Activated B cell treated with CpG ODN at 0.5 μM for 24 hours (primary cell): ENCODE results near the gene TAOK2. TPM values are rescaled to one million over a fixed set of nuclear protein-coding genes. Genes with fewer than 3 reads are reported as not detected.

Experiments
- ATAC-seq: fragments of 200-7000 bp; cut with Tn5 transposase; one replicate; pipeline ENCODE4 v1.10.0; 2021; ENCODE audit warnings: low read depth, mild to moderate bottlenecking, moderate library complexity
- CTCF ChIA-PET: fragments of 350-600 bp; sonication (Branson Sonifier 250); formaldehyde crosslinking; loops from one replicate; lab custom pipeline; 2021; ENCODE audit warnings: antibody characterized with exemption; lab: Charles Lee
- POLR2A ChIA-PET: fragments of 350-600 bp; sonication (Branson Sonifier 250); formaldehyde crosslinking; loops from one replicate; lab custom pipeline; 2021; ENCODE audit warnings: antibody characterized with exemption; lab: Charles Lee
- DNase-seq: peaks from one replicate; pipeline ENCODE4 v3.0.0; 2022
- H3K27ac Mint-ChIP-seq: one replicate; pipeline ENCODE4 v1.8.0; 2020; ENCODE audit warnings: mixed read lengths
- H3K27me3 Mint-ChIP-seq: one replicate; pipeline ENCODE4 v1.8.0; 2021; ENCODE audit warnings: mixed read lengths
- H3K36me3 Mint-ChIP-seq: one replicate; pipeline ENCODE4 v1.8.0; 2021; ENCODE audit warnings: low read depth, mixed read lengths
- H3K4me1 Mint-ChIP-seq: one replicate; pipeline ENCODE4 v1.8.0; 2021; ENCODE audit warnings: mixed read lengths
- H3K4me3 Mint-ChIP-seq: one replicate; pipeline ENCODE4 v1.8.0; 2020; ENCODE audit warnings: mild to moderate bottlenecking, mixed read lengths
- H3K9me3 Mint-ChIP-seq: one replicate; pipeline ENCODE4 v1.8.0; 2020; ENCODE audit warnings: mixed read lengths
- CTCF ChIP-seq: fragments of 200-600 bp; IDR thresholded peaks from one replicate; pipeline ENCODE4 v1.8.0; 2022; ENCODE audit warnings: antibody characterized with exemption, mild to moderate bottlenecking
- intact Hi-C: fragments of 100-400 bp; cut with micrococcal nuclease; formaldehyde crosslinking; loops from one replicate; pipeline ENCODE4 v1.15.1; 2024
- total RNA-seq: library from RNA; stranded (reverse); gene quantifications from 2 replicates; pipeline ENCODE4 v1.2.3, GENCODE V29; 2022

Gene TAOK2
- total RNA-seq, 1 donor from 2014 or later: 36.1 TPM

GRCh38 chr16:30024451-30024850 lies 50.8 kb downstream of the TAOK2 start:
- ChIA-PET POLR2A (no interaction called here), CTCF (no interaction called here)
- TF ChIP-seq CTCF: no peak
- H3K4me1 Mint-ChIP-seq: peaks cover 11% of the 10 kb centered on the region
- H3K4me3 Mint-ChIP-seq: no peak overlapping the region
- no peak overlapping the region for H3K27ac Mint-ChIP-seq
- ATAC-seq (no peak), DNase-seq (no peak)
- H3K36me3 Mint-ChIP-seq: no peaks in the 10 kb centered on the region
- intact Hi-C loops: no loop called here
- no peaks in the 10 kb centered on the region for H3K9me3 Mint-ChIP-seq
- H3K27me3 Mint-ChIP-seq: peaks cover 29% of the 10 kb centered on the region

GRCh38 chr16:30025156-30025555 lies 51.5 kb downstream of the TAOK2 start:
- ATAC-seq (no peak), DNase-seq (no peak)
- intact Hi-C loops: no loop called here
- Mint-ChIP-seq H3K4me1 (peaks cover 15% of the 10 kb centered on the region), H3K4me3 (no peak overlapping the region), H3K36me3 (no peaks in the 10 kb centered on the region), H3K27me3 (peaks cover 36% of the 10 kb centered on the region), H3K9me3 (no peaks in the 10 kb centered on the region), H3K27ac (no peak overlapping the region)
- TF ChIP-seq CTCF: no peak
- ChIA-PET CTCF (no interaction called here), POLR2A (no interaction called here)

- ATAC-seq (no peak), DNase-seq (no peak)
- no peak for TF ChIP-seq CTCF
- ChIA-PET POLR2A (no interaction called here), CTCF (no interaction called here)
- H3K4me3 Mint-ChIP-seq: no peak overlapping the region
- no peaks in the 10 kb centered on the region for H3K36me3 Mint-ChIP-seq
- intact Hi-C loops: no loop called here
- H3K27me3 Mint-ChIP-seq: peaks cover 38% of the 10 kb centered on the region
- no peaks in the 10 kb centered on the region for H3K9me3 Mint-ChIP-seq
- no peak overlapping the region for H3K27ac Mint-ChIP-seq
- H3K4me1 Mint-ChIP-seq: peaks cover 15% of the 10 kb centered on the region
Measured at GRCh38 chr16:30025574-30025973, 51.9 kb downstream of the TAOK2 start.

- ChIA-PET CTCF (no interaction called here), POLR2A (no interaction called here)
- no peaks in the 10 kb centered on the region for H3K9me3 Mint-ChIP-seq
- intact Hi-C loops: no loop called here
- no peaks in the 10 kb centered on the region for H3K36me3 Mint-ChIP-seq
- no peak overlapping the region for H3K27ac Mint-ChIP-seq
- ATAC-seq (no peak), DNase-seq (no peak)
- peaks cover 6% of the 10 kb centered on the region for H3K4me1 Mint-ChIP-seq
- TF ChIP-seq CTCF: no peak
- peaks cover 40% of the 10 kb centered on the region for H3K27me3 Mint-ChIP-seq
- no peak overlapping the region for H3K4me3 Mint-ChIP-seq
Measured at GRCh38 chr16:30026449-30026848, 52.8 kb downstream of the TAOK2 start.

GRCh38 chr16:30027588-30028437 lies 54.1 kb downstream of the TAOK2 start:
- peaks cover 48% of the 10 kb centered on the region for H3K27me3 Mint-ChIP-seq
- no peak overlapping the region for H3K4me3 Mint-ChIP-seq
- no peak for TF ChIP-seq CTCF
- no peak for ATAC-seq
- H3K27ac Mint-ChIP-seq: no peak overlapping the region
- ChIA-PET POLR2A (interaction anchor here (0.6 kb wide), 1 partner anchor 622 kb away, joined by 3 read pairs; no protein-coding TSS in a partner anchor), CTCF (no interaction called here)
- H3K9me3 Mint-ChIP-seq: no peaks in the 10 kb centered on the region
- DNase-seq: no peak
- no peaks in the 10 kb centered on the region for H3K36me3 Mint-ChIP-seq
- H3K4me1 Mint-ChIP-seq: peaks cover 8% of the 10 kb centered on the region
- intact Hi-C loops: no loop called here
